Measurements from ENCODE around the gene RBM33. TPM values are rescaled to one million over a fixed set of nuclear protein-coding genes. Genes with fewer than 3 reads are reported as not detected.

The RBM33 gene
- polyA plus RNA-seq, 1 donor, result 44.2 TPM

DNA sequence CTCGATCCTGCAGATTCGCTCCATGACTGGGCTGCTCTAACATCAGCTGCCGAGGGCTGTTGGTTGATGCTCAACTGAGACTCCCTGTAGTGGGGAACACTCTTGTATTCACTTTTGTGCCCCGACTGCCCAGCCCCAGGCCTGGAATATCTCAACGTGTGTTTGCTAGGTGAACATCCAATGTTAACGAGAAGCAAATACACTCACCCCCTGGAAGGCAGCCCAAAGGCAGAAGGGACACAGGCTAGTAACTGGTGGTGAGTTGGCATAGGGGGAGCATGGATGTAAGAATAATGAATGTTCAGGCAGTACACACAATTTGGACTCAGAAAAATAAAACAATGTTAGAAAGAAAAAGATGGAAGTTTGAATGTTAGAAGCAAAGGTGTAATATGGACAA, 24.0 kb upstream of the RBM33 start:
- DNase-seq, result no peak

DNA sequence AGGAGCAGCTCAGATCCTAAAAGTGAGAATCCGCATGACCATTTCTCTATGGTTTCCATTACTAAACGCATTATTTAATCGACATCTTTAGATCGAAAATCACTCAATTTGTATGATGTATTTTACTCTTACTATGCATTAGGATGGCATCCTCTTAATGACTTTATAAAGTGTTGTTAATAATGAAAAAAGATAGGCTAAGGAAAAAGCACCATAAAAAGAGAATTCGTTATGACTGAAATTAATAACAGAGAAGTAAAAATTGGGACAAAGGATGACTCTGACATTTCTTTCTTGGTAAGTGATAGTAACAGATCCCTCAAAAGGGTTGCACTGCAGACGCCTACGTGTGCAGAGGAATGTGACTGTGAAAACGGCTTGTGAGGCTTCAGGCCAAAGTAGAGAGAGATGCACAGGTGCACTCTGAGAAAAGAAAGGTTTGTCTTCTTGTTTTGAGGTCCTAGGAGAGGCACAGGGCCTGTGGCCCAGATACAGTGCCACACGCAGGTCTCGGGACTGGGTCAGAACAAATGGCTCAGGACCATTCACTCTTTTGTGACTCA, 23.0 kb upstream of the RBM33 start:
- no peak for DNase-seq

DNA sequence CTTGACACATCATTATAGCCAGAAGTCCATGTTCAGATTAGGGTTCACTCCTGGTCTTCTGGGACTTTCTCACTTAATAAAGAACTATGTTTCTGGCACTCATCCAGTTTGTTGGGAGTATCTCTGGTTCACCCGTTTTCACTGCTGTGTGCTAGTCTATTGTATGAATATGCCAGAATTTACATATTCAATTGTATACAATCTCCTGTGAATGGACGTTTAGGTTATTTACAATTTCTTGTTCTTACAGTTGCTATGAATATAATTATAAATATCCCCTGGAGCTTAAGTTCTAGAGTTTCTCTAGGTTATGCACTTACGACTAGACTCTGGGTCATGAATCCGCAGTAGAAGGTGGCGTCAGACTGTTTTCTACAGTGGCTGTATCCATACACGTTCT, 20.0 kb upstream of the RBM33 start:
- no peak for DNase-seq

DNA sequence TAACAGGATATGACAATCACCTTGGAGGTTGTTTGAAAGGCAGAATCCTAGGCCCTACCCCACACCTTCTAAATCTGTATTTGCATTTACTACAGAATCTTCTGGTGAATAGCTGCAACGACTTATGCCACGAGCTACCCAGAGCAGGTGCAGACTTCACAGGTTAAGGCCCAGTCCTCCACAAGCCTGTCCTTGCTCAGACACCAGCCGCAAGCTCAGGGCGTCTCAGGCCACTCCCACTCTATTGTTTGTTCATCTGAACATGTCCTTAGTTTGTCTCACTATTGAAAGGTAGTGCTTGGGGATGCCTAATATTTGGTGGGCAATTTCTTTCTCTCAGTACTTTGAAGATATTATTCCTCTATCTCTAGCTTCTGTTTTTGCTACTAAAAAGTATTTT, 18.9 kb upstream of the RBM33 start:
- no peak for DNase-seq

DNA sequence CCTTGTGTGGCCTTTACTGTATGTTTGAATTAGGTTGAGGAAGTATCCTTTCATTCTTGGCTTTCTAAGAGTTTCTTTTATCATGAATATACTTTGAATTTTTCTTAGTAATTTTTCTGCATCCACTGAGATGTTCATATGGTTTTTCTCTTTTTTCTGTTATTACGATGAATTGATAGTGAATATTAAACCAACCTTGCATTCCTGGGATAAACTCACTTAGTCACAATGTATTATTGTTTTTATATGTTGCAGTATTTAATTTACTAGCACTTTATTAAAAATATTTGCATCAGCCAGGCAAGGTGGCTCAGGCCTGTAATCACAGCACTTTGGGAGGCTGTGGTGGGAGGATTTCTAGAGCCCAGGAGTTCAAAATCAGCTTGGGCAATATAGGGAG, 15.3 kb upstream of the RBM33 start:
- no peak for DNase-seq

DNA sequence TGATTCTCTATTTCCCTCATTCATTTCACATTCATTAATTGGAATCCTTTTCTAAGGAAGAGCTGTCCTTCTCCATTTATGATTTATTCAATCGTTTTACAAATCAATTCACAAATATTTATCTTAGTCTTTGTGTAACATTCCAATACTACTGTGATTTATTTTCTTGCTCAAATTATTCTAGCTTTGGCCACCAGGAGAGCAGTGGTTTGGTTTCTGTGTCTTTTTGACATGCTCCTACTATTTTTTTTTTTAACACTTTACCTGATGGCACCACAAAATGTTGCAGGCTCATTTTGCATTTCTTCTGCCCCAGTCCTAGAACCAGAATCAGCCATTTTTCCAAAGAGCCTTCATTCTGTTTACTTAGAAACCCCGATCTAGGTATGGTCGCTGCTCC, 13.3 kb upstream of the RBM33 start:
- no peak for DNase-seq

DNA sequence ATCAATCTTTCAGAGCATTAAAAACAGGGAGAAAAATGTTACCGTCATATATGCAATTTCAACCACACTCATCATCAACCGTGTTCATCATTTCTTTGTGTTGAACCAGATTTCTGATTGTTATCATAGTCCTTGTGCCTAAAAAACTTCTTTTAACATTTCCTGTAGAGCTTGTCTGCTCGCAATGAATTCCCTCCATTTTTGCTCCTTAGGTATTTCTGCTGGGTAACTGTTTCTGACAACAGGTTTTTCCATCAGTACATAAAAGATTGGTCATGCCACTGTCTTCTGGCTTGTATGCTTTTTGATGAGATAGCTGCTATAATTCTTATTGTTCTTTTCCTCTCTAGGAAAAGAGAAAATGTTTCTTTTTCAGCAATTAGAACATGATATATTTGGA, 8.6 kb upstream of the RBM33 start:
- no peak for DNase-seq

DNA sequence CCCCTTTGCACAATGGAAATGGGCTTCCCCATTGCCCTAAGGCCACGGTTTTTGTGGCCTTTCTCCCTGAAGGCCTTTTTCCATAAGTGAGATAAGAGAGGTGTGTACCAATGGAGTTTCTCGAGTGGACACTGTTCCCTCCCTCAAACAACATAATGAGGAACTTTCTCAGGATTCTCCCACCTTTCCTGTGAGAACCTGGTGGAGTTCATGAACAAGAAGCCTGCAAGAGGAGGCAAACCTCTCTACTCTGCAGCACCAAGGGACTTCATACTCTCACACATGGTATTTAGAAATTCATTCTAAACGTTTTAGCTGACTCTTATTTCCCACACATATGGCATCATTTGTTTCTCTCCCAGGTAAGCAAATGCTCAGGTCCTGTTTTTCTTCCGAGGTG, 7.3 kb upstream of the RBM33 start:
- no peak for DNase-seq

DNA sequence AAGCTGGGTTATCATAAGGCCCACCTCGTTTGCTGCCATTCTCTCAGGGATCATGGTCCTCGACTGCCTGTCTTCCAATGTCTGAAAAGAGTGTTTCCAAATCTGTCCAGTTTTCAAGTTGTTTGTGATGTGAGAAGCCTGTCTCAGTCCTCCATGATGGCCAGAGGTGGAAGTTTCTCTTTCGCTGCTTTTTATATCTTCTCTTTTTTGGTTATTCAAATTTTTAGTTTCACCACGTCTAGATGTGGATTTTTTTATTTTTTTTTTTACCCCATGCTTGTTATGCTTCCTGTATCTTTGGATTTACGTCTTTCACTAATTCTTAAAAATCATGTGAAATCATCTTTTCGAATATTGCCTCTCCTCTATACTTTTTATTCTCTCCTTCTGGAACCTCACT, 6.1 kb upstream of the RBM33 start:
- no peak for DNase-seq

DNA sequence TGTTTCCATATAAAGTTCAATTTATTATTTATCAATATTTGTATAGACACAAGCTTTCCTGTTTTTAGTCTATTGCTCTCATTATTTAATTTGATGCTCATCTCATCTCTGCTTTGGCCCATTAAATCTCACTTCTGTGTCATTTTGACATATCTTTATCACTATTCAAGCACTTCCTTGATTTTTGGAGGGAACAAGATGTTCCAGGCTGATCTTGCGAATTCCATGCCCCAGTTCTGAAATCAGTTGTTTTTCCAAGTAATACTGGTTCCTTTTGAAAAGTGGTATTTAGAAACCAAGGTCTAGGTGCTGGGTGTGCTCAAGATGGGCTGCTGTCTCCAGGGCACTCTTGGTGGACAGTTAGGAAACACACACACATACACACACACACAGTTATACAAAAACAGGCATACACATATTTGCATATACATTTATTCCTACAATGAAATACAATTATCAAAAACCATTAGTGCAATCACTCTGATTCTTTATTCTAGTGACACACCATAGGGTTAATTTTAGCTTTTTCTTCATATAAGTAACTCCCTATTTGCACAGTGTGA, 4.4 kb upstream of the RBM33 start:
- no peak for DNase-seq

DNA sequence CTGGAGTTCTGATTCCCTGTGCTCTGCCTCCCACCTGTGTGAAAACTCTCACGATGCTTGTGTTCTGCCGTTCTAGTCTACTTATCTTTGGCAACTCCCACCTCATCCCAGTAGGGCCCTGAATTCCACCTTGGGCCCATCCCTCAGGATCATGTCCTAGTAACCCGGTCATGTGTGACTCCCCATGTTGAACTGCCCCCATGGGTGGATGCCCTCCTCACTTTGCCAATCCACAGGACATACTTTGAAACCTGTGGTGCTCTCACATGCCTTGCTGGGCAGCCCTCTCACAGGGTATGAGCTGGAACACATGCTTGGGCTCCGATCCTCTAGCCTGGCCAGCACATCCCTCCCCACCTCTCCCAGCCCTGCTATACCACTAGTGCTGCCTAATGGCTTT, 3.8 kb upstream of the RBM33 start:
- no peak for DNase-seq

DNA sequence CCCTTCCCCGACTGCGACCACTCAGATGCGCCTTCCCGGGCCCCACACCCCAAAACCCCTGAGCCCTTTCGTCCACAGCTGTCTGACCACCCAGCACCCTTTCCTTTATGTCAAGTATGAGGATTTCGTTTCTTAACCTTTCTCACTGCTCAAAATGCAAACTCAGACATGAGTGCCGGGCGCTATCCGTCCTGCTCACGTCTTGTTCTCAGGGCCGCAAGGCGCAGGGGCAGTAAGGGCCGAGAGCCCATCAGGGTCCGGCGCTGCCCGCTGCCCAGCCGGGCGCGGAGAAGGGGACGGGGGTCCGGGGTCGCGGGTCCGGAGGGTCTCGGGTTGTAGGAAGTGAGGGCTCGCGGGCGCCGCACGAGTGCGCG, 670 bp upstream of the RBM33 start:
- peak; percentile 25 for DNase-seq

DNA sequence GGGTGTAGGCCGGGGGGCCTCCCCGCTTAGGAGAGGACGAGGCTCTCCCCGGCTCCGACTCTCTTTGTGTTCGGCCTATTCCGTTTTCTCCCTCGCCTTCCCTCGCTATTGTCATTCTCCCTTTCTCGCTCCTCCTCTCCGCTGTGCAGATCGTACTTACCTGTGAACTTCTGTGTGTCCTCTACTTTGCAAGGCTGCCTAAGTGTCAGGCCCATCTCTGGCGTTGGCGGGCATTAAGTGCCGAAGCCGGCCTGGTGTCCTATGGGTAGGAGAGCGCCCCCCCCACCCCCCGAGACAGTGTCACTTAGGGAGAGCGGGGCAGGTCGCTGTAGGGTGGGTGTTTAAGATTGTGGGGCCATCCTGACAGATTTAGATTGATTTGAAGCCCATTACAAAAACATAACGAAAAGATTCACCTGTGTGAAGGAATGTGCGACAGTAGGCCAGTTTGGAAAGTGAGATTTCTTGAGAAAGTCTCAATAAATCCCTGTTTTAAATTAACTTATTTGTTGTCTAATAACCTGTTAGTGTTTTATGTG, 579 bp downstream of the RBM33 start:
- DNase-seq, result peak; percentile 43

DNA sequence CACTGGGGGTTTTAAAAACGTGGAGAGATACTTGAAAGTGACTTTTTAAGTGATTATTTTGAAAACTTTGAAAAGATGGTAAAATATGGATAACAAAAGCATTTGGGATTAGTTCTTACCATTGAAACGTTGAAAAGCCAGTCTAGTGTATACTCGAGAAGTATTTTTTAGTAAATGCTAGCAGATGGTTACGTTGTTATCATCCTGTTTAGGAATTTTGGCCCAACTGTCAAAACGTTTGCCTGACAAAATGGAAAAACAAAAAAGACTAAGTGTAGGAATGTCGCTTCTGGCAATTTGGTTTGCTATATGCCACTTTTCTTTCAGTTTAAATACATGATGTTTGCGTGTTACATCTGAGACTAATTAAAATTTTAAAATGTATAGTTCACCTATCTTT, 1.2 kb downstream of the RBM33 start:
- DNase-seq, result no peak

DNA sequence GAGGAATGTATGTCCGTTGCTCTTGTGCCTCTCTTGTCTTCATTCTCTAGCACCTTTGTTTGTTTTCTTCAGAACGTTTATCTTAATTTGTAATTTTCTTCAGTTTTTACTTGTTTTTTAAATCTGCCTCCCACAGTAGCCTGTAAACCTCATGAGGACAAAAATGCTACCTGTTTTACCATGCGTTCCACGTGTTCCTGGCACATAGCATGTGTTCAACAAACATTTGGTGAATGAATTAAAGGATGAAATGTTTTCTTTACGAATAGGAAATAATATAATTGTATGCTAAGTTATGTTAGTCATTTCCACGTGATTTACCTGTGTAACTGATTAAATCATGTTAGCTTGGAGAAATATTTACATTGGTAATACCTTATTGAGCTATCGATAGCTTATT, 2.2 kb downstream of the RBM33 start:
- no peak for DNase-seq

DNA sequence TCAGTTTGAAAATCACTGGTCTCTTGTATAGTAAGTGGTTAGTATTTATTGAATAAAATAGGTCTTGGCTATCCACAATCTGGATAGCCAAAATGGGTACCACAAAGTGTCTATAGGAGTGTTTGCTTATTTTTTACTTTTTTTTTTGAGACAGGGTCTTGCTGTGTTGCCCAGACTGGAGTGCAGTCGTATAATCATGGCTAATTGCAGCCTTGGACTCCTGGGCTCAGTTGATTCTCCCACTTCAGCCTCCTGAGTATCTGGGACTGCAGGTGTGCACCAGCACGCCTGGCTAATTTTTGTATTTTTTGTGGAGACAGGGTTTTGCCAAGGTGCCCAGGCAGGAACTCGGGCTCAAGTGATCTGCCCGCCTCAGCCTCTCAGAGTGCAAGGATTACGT, 2.8 kb downstream of the RBM33 start:
- no peak for DNase-seq

DNA sequence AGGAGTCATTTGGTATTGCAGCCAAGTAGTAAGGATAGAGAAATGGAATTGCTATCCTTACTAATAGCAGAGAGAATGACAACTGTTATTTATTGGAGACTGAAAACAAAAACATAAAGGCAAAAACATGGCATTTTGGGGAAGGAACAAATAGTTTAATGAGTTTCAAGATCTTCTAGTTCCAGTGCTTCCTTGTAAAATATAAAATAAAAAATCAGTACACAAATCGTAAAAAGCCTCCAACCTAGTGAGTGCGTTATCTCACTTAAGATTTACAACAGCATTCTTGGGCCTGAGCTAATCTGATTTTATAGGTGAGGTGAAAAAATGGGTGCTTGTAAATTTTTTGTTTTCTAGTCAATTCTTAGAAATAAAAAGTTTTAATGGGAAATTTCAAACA, 3.3 kb downstream of the RBM33 start:
- DNase-seq, result no peak

DNA sequence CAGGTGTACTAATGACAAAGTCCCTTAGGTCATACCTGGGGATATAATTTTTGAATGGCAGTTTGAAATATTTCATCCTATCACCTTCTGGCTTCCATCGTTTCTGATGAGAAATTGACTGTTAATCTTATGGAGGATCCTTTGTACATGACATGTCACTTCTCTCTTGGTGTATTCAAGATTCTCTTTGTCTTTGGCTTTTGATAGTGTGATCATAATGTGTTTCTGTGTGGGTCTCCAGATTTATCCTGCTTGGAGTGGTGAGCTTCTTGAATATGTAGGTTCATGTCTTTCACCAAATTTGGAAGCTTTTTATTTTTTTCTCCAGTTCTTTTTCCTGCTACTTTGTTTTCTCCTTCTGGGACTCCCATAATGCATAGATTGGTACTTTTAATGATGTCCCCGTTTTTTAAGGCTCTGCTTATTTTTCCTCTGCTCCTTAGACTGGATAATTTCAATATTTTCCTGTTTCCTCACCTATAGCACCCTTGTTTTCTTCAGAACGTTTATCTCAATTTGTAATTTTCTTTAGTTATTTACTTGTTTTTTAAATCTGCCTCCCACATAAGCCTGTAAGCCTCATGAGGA, 4.4 kb downstream of the RBM33 start:
- no peak for DNase-seq

DNA sequence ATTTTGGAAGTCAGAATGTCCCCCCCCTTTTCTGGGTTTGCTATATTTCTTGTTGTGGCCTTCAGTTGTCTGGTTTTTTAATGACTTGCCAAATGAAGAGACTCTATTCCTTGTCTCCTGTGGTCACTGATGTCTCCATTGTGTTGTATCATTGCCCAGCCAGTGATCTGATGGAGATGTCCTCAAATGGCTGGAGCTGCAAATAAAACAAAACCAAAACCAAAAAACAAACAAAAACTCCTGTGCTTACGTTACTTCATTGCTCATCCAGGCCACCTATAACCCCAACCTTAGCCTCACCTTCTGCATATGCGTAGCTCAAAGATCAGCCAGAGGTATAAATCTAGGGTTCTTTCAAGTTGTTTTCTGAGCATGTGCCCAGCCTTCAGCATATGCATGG, 5.1 kb downstream of the RBM33 start:
- DNase-seq, result no peak

DNA sequence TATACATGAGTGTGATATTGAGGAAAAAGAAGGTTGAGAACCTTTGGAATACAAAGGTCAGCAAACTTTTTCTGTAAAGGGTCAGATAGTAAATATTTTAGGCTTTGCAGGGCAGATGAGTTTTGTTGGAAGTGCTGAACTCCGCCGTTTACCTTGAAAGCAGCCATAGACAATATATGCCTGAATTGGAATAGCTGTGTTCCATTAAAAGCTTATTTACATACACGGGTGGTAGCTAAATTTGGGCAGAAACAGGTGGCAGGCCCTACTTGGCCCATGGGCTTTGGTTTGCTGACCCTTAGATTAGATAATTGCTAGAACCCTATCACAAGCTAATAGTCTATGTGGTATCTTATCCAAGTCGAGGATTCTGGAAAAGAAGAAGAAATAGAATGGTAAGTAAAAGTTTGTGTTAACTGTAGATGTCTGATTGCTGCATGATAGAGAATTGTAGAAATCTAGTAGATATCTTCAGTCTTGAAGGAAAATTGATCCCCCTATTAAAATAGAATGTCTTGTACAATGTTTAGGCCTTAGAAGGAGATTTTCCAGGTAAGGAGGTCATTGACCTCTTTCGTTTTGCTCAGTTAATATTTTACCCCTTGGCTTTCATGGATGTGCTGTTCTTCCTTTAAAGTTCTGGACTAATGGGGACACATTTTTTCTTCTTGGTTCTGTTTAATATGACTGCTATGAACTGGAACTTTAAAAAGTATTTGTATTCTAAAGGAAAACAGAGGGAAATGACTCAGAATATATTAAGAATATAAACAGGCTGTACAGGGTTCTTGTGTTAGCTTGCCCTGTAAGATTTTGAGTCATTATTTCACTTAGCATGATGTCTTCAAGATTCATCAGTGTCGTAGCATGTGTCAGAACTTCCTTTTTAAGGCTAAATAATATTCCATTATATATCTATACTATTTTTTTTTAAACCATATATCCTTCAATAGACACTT, 8.0 kb downstream of the RBM33 start:
- DNase-seq, result no peak

DNA sequence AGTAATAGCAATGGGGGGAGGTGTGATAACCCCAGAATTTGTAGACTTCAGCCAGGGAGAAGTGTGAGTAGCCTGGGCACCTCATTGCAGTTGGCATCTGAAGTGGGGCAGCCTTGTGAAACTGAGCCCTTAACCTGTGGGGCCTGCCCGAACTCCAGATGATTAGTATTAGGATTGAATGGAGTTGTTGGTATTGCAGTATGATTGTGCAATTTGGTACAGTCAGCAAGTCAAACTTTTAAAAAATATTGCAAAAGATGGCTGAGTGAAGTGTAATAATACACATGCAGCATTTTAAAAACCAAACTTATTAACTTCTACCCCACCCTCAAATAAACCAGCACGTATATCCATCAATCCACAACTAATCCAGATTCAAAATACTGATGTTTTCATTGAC, 9.3 kb downstream of the RBM33 start:
- DNase-seq, result no peak

DNA sequence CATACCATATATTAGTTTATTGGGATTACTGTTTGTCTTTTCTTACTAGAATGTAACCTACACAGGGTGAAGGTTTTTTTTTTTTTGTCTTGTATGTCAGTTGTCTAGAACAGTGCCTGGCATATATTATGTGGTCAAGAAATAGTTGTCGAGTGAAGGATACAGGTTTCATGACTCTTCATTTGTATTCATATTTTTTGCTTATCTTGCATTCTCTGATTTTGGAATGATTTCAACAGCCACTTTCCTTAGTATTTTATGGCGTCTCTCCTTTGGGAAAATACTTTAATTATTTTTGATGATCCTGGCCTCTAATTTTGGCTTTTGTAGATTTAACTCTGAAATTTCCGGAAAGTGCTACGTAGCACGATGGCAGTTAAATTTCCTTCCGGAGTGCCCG, 12.4 kb downstream of the RBM33 start:
- DNase-seq, result no peak

Data from left kidney (tissue), 2 donors.